Duodenal mucosa (tissue), 2 donors: ENCODE measurements around the gene TTLL12.

ENCODE experiments used
- H3K27ac ChIP-seq: one replicate; pipeline ENCODE4 v1.7.0; 2013; ENCODE audit warnings: low read depth, low read length
- H3K27me3 ChIP-seq, 2 donors: one replicate each; pipeline ENCODE4 v1.7.0; 2013; ENCODE audit warnings: low read length in 2 of 2, control low read depth in 1 of 2; ENCODE audit not compliant: insufficient read depth in 2 of 2, control insufficient read depth in 1 of 2
- H3K36me3 ChIP-seq, 2 donors: one replicate each; pipeline ENCODE4 v1.7.0; 2013; ENCODE audit warnings: low read length in 2 of 2, control low read depth in 1 of 2; ENCODE audit not compliant: insufficient read depth in 2 of 2, control insufficient read depth in 1 of 2
- H3K4me1 ChIP-seq, 2 donors: one replicate each; pipeline ENCODE4 v1.7.0; 2013; ENCODE audit warnings: low read length in 2 of 2, control low read depth in 1 of 2; ENCODE audit not compliant: insufficient read depth in 2 of 2, control insufficient read depth in 1 of 2
- H3K4me3 ChIP-seq, 2 donors: one replicate each; pipeline ENCODE4 v1.7.0; 2013; ENCODE audit warnings: low read length in 2 of 2, low read depth in 1 of 2
- H3K9ac ChIP-seq, 2 donors: one replicate each; pipeline ENCODE4 v1.7.0; 2013; ENCODE audit warnings: low read length in 2 of 2, low read depth in 1 of 2
- H3K9me3 ChIP-seq, 2 donors: one replicate each; pipeline ENCODE4 v1.7.0; 2013; ENCODE audit warnings: low read length in 2 of 2, control low read depth in 1 of 2; ENCODE audit not compliant: control insufficient read depth in 1 of 2

The TTLL12 gene

DNA sequence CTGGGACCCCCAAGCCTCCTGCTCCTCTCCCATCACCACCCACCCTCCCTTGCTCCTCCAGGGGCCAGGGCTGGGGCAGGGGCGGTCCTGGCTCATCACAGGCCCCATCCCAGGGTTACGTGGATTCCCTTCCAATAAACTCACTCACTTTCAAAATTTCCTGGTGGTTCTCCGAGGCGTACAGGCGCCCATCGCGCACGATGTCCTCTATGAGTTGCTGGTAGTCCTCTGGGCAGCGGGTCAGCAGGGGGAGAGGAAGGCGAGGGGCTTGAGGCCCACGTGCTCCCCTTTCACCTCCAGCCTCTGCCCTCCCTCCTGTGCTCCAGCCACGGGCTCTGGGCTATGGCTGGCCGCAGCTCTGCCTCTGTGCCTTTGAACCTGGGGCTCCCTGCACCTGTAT lies 20.5 kb upstream of the TTLL12 start:
- no peak overlapping the region for H3K27ac ChIP-seq

GRCh38 chr22:43206509-43207161 lies 19.7 kb upstream of the TTLL12 start:
- Histone ChIP-seq H3K9me3 (no peaks in the 10 kb centered on the region), H3K4me3 (no peak overlapping the region), H3K27ac (no peak overlapping the region), H3K36me3 (no peaks in the 10 kb centered on the region), H3K27me3 (no peaks in the 10 kb centered on the region), H3K4me1 (no peaks in the 10 kb centered on the region), H3K9ac (no peak overlapping the region)

More for the DNA sequence above, 20.5 kb upstream of the TTLL12 start:
- Histone ChIP-seq H3K27me3 (no peaks in the 10 kb centered on the region), H3K4me3 (no peak overlapping the region), H3K4me1 (no peaks in the 10 kb centered on the region), H3K36me3 (no peaks in the 10 kb centered on the region), H3K9ac (no peak overlapping the region), H3K9me3 (no peaks in the 10 kb centered on the region)

DNA sequence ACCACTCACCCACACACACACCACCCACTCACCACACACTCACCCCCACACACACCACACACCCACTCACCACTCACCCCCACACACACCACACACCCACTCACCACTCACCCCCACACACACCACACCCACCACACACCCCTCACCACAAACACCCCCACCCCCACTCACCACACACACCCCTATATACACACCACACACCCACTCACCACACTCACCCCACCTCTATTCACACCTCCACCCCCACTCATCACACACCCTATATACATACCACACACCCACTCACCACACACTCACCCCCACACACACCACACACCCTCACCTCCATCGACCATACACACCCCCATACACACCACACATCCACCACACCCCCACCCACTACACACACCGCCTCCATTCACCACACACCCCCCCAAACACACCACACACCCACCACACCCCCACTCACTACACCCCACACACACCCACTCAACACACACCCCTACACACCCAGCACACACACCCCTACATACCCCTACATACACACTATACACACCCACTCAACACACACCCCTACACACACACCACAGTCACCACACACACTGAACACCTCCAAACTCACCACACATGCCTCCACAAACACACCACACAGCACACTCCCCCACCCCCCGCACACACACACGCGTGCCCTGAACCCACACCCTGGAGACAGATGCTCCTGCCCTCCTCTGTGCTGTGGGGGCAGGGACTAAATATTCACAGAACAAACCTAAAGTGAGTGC lies 19.0 kb upstream of the TTLL12 start:
- H3K9ac ChIP-seq = no peak overlapping the region
- H3K4me3 ChIP-seq = no peak overlapping the region
- H3K27ac ChIP-seq = no peak overlapping the region
- H3K36me3 ChIP-seq = no peaks in the 10 kb centered on the region
- no peaks in the 10 kb centered on the region for H3K27me3 ChIP-seq
- H3K9me3 ChIP-seq = no peaks in the 10 kb centered on the region
- H3K4me1 ChIP-seq = no peaks in the 10 kb centered on the region

GRCh38 chr22:43205261-43205691 lies 18.3 kb upstream of the TTLL12 start:
- no peaks in the 10 kb centered on the region for H3K4me1 ChIP-seq
- H3K4me3 ChIP-seq = no peak overlapping the region
- H3K27me3 ChIP-seq = no peaks in the 10 kb centered on the region
- H3K27ac ChIP-seq = no peak overlapping the region
- H3K9ac ChIP-seq = no peak overlapping the region
- no peaks in the 10 kb centered on the region for H3K9me3 ChIP-seq
- H3K36me3 ChIP-seq = no peaks in the 10 kb centered on the region

DNA sequence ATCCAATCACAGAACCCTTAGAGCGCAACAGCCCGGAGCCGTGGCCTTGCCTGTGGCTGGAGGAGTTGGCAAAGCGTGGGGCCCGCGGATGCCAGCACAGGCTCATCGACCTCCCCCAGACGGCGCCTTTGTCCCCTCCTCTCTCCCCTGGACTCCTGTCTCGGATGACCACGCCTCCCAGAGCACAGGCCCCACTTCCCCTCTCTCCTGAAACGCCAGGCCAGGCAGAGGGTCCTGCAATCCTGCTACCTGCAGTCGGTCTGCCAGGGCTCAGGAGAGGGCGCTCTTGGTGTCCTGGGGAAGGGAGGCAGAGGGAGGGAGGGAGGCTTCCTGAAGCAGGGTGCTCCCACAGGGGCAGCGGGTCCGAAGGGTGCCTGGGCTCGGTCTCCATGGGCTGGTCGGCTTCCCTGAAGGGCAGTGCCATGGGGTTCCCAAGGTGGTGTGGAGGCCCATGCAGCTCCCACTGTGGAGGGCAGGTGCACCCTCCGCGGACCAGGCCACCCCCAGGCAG lies 16.6 kb upstream of the TTLL12 start:
- no peaks in the 10 kb centered on the region for H3K27me3 ChIP-seq
- no peaks in the 10 kb centered on the region for H3K36me3 ChIP-seq
- no peaks in the 10 kb centered on the region for H3K4me1 ChIP-seq
- no peak overlapping the region for H3K9ac ChIP-seq
- H3K9me3 ChIP-seq = no peaks in the 10 kb centered on the region
- H3K4me3 ChIP-seq = no peak overlapping the region
- no peak overlapping the region for H3K27ac ChIP-seq

DNA sequence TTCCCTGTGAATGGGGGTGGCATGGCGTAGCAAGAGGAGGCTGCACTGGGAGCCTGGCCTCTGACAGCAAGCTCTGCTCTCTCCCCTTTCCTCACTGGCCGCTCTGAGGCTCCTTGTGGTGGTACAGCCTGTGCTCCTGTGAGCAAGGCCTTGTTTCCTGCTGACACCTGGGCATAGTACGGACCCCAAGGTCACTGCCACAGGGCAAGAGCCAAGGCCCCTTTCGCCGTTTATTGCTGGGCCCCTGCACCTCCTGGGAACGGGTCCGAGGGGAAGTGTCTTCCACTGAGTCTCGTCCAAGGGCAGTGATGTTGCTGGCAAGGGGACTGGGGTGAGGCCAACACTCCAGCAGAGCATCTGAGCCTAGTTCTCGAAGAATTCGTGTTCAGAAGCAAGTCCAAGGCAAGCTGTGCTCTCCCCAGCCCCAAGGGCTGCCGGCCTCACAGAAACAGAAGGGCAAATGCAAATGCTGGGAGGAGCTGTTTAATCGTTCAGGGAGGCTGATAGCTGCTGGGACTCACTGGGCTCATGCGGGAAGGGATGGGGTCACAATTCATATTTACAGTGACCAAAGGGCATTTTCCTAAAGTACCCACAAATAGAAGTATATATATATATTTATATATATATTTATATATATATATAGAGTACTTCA lies 15.9 kb upstream of the TTLL12 start:
- Histone ChIP-seq H3K27me3 (no peaks in the 10 kb centered on the region), H3K27ac (no peak overlapping the region), H3K4me3 (no peak overlapping the region), H3K9me3 (no peaks in the 10 kb centered on the region), H3K4me1 (no peaks in the 10 kb centered on the region), H3K36me3 (no peaks in the 10 kb centered on the region), H3K9ac (no peak overlapping the region)

- H3K9ac ChIP-seq = no peak overlapping the region
- no peaks in the 10 kb centered on the region for H3K4me1 ChIP-seq
- no peak overlapping the region for H3K4me3 ChIP-seq
- no peaks in the 10 kb centered on the region for H3K27me3 ChIP-seq
- H3K36me3 ChIP-seq = no peaks in the 10 kb centered on the region
- no peaks in the 10 kb centered on the region for H3K9me3 ChIP-seq
- no peak overlapping the region for H3K27ac ChIP-seq
These were observed 15.4 kb upstream of the TTLL12 start for GRCh38 chr22:43202326-43202725.

- Histone ChIP-seq H3K27ac (no peak overlapping the region), H3K9me3 (no peaks in the 10 kb centered on the region)
These were observed 14.7 kb upstream of the TTLL12 start for GRCh38 chr22:43201486-43202219.

GRCh38 chr22:43200555-43200954 lies 13.6 kb upstream of the TTLL12 start:
- H3K9me3 ChIP-seq = no peaks in the 10 kb centered on the region
- H3K4me1 ChIP-seq = no peaks in the 10 kb centered on the region
- H3K36me3 ChIP-seq = no peaks in the 10 kb centered on the region
- no peak overlapping the region for H3K4me3 ChIP-seq
- no peak overlapping the region for H3K27ac ChIP-seq
- H3K27me3 ChIP-seq = no peaks in the 10 kb centered on the region
- no peak overlapping the region for H3K9ac ChIP-seq

More at GRCh38 chr22:43201486-43202219, 14.7 kb upstream of the TTLL12 start:
- no peak overlapping the region for H3K4me3 ChIP-seq
- H3K27me3 ChIP-seq = no peaks in the 10 kb centered on the region
- no peak overlapping the region for H3K9ac ChIP-seq
- no peaks in the 10 kb centered on the region for H3K4me1 ChIP-seq
- H3K36me3 ChIP-seq = no peaks in the 10 kb centered on the region
